ENCODE measurements around the gene TEX38. TPM values are rescaled to one million over a fixed set of nuclear protein-coding genes. Genes with fewer than 3 reads are reported as not detected.

Gene TEX38
- total and polyA plus RNA-seq, 3 donors from 2014 or later = 150 to 432 (median 362) TPM

- peaks cover 10% of the 10 kb centered on the region for H3K4me1 ChIP-seq
- peak within 1 kb of the TSS; percentile 10 to 58 for H3K27ac ChIP-seq
- DNase-seq = peak; percentile 69
- H3K9me3 ChIP-seq = no peaks in the 10 kb centered on the region
- H3K4me3 ChIP-seq = peak within 1 kb of the TSS; percentile 70 to 98
- no peak for TF ChIP-seq POLR2A (IDR thresholded peaks at IDR 0.05)
- no peak for TF ChIP-seq CTCF (IDR thresholded peaks at IDR 0.05)
- WGBS, 2 donors = 0% methylated on average over 6 to 73 of the region's 96 CpGs
- intact Hi-C loops (cut with DNase I; ENCODE audit: low total_unique reads) = no loop called here
- no peaks in the 10 kb centered on the region for H3K27me3 ChIP-seq
- no peaks in the 10 kb centered on the region for H3K36me3 ChIP-seq (ENCODE audit: low read depth, missing control alignments)
Observed at GRCh38 chr1:46667782-46668760, 3.6 kb upstream of the TEX38 start, which contains the start of gene ATPAF1. TSS of gene ATPAF1 (minus strand) at chr1:46668364. CDS start at chr1:46668322, 42 bp downstream.

DNA sequence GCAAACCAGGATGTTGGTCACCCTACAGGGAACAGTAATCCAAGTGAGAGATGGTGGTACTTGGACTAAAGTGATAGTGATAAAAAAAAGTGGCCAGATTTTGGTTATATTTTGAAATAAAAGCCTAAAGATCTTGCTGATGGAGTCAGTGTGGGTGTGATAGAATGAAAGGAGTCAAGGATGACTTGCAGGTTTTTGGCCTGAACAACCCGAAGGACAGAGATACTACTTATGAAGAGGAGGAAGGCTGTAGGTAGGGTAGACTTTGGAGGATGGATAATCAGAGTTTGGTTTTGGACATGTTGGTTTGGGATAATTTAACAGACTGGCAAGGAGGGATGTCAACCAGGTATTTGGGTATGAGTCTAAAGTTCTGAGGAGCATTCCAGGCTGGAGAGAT lies 1.5 kb upstream of the TEX38 start:
- intact Hi-C loops (cut with DNase I; ENCODE audit: low total_unique reads) = no loop called here
- Histone ChIP-seq H3K9me3 (no peaks in the 10 kb centered on the region), H3K36me3 (ENCODE audit: low read depth, missing control alignments) (no peaks in the 10 kb centered on the region), H3K4me1 (peaks cover 10% of the 10 kb centered on the region), H3K27me3 (no peaks in the 10 kb centered on the region), H3K4me3 (no peak overlapping the region), H3K27ac (no peak overlapping the region)
- TF ChIP-seq POLR2A (IDR thresholded peaks at IDR 0.05) (no peak), CTCF (IDR thresholded peaks at IDR 0.05) (no peak)
- DNase-seq = no peak
- 80 to 96% methylated on average over 1 of the region's 1 CpG for WGBS, 2 donors

- intact Hi-C loops (cut with DNase I; ENCODE audit: low total_unique reads) = no loop called here
- TF ChIP-seq CTCF (IDR thresholded peaks at IDR 0.05) (no peak), POLR2A (IDR thresholded peaks at IDR 0.05) (no peak)
- Histone ChIP-seq H3K9me3 (no peaks in the 10 kb centered on the region), H3K4me3 (no peak overlapping the region), H3K27ac (no peak overlapping the region), H3K4me1 (no peaks in the 10 kb centered on the region), H3K36me3 (ENCODE audit: low read depth, missing control alignments) (no peaks in the 10 kb centered on the region), H3K27me3 (no peaks in the 10 kb centered on the region)
- WGBS, 2 donors = 74 to 75% methylated on average over 8 of the region's 8 CpGs
- DNase-seq = no peak
Observed at GRCh38 chr1:46672696-46673095, 1.0 kb downstream of the TEX38 start.

DNA sequence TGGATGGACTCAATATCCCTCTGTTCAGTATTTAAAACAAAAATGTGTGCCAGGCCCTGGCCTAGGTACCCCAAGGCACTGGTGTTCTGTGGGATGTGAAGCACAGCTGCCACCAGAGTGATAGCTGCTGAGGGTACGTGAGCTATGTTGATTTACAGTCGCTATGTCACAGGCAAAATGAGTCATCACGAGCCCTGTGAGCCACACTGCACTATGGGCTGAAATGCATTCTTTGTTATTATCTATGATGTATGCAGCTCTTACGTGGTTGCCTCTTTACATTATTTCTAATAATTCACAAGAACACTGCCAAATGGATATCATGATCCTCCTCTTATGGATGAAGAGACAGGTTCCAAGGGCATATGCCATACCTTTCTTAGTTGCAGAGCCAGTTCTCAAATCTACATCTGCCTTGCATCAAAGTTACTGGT lies 2.1 kb downstream of the TEX38 start:
- 76 to 95% methylated on average over 4 of the region's 4 CpGs for WGBS, 2 donors
- Histone ChIP-seq H3K27ac (no peak overlapping the region), H3K4me1 (no peaks in the 10 kb centered on the region), H3K9me3 (no peaks in the 10 kb centered on the region), H3K36me3 (ENCODE audit: low read depth, missing control alignments) (no peaks in the 10 kb centered on the region), H3K27me3 (no peaks in the 10 kb centered on the region), H3K4me3 (no peak overlapping the region)
- TF ChIP-seq CTCF (IDR thresholded peaks at IDR 0.05) (no peak), POLR2A (IDR thresholded peaks at IDR 0.05) (no peak)
- intact Hi-C loops (cut with DNase I; ENCODE audit: low total_unique reads) = no loop called here
- DNase-seq = no peak
